Activated gamma-delta T cell (primary cell): ENCODE measurements around the gene DDX23.
A peak's percentile ranks its signal among the peaks of the same experiment; 100 is the strongest.
"Not testable (repeated sequence)": the region's sequence is repeated elsewhere in the genome, so short reads cannot be mapped to it uniquely, and the experiment has no call there.

Experiments
- DNase-seq: peaks from one replicate; lab custom pipeline; 2025; lab: John Stamatoyannopoulos, UW
- total RNA-seq, 2 donors: gene quantifications; one replicate each; lab custom pipeline; 2026; lab: John Stamatoyannopoulos, UW

The DDX23 gene
- total RNA-seq = 221 to 228 reads per million in 2 donors

DNA sequence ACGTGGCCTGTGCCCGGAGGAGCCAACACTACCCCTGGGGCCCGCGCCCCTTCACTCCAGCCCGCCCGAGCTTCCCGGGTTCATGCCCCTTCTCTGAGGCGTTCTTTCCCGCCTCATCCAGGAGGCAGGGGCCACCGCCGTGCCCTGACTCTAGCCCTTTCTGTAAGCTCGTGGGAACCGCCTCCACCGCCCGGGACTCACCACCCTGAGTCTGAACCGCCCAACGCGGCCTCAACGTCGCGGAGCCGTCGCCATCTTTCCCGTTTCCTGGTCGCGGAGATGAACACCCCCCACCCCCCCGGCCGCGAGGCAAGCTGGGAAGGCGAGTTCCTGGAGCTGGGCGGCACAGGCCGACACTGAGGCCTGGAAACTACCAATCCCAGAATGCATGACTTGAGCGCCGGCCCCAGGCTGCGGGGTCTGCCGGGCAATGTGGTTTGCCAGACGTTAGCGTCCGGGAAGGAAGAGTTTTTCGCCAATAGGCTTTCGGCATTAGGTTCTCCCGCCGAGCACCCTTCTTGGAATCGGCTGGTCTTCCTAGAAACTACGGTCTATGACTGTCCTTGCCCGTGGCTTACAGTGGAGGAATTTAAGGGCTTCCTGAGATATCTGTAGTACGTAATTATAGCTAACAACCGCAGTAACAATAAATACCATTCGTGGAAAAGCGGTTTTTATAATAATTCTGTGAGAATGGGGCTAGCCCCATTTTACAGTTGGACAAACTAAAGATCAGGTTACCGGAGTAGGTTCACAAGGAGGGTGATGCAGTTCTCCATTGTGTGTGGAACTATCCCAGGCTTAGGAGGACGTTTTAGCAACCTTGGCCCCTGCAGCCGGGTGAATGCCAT, at the start of gene DDX23:
TSS of gene DDX23 (minus strand) at position 281 of the 851 bp plus-strand sequence. CDS start 6,381 bp downstream, outside the sequence.
- peak; percentile 91 for DNase-seq

GRCh38 chr12:48901278-48901677, 49.3 kb upstream of the DDX23 start:
- no peak for DNase-seq

GRCh38 chr12:48899651-48900050, 47.7 kb upstream of the DDX23 start:
- DNase-seq = no peak

GRCh38 chr12:48894271-48894670, 42.3 kb upstream of the DDX23 start:
- DNase-seq = no peak

DNA sequence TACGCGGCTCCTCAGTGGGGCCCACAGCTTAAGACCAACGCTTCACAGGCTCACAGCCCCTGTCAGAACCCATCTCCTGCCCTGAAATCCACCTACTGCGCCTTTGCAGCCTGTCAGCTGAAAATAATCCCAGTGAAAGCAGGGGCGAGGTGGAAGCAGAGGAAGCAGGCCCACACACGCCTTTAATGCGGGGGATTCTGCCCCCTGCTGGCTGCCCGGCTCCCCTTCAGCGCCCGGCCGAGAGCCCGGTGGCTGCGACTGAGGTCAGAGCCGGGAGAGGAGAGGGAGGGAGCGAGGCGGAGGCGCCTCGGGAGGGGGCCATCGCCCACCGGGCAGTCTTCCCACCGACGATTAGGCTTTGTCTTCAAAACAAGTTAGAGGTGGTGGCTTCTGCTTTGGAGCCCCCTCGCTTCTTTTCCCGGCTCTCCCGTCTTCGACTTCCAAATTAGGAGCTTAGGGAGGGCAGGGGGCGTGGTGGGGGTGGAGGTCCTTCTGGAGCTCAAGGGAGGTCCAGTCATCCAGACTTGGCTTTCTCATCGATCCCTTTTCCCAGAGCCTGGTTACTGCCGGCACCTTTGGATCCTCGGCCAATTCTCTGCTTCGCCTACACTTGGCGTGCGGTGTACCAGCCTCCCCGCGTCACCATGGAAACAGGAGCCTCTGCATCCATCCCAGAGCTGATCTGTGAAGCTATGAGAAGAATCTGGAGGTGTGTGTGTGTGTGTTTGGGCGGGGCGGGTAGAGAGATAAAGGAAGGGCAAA, 38.9 kb upstream of the DDX23 start:
- DNase-seq = peak; percentile 43

DNA sequence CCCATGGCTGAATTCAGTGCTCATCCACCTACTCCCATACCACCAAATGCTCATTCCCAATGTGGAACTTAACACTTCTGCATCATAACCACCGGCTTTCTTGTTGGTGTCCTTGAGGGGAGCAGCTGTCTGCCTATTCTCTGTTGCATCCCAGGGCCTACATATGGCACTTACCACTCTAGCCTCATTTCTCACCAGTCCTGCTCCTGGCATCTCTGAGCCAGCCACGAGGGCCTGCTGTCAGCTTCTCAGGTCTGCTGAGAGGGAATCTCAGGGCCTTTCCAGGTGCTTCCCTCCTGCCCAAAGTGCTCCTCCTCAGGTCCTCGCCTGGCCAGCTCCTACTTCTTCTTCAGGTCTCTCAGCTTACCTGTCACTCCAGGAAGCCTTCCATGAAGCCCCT, 37.7 kb upstream of the DDX23 start:
- DNase-seq = no peak

- DNase-seq = no peak
Measured at GRCh38 chr12:48883305-48884161, 31.6 kb upstream of the DDX23 start.

DNA sequence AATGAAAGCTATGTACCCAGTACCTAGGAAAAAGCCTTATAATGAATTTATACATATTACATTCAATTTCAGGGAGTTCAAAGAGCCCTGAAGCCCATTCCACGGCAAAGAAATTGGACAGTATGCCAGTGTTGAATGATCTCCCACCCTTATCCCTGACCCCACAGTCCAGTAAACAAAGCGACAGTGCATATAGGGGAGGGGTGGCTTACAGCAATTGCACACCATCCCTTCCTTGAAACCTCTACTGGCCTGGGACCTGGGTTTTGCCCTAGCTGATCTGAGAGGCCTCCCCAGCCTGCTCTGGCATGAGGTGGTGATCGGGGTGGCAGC, 31.0 kb upstream of the DDX23 start:
- no peak for DNase-seq

GRCh38 chr12:48882315-48882687, 30.3 kb upstream of the DDX23 start:
- no peak for DNase-seq

- no peak for DNase-seq
Measured at GRCh38 chr12:48881686-48882314, 29.8 kb upstream of the DDX23 start.

GRCh38 chr12:48880647-48881046, 28.7 kb upstream of the DDX23 start:
- DNase-seq = no peak

DNA sequence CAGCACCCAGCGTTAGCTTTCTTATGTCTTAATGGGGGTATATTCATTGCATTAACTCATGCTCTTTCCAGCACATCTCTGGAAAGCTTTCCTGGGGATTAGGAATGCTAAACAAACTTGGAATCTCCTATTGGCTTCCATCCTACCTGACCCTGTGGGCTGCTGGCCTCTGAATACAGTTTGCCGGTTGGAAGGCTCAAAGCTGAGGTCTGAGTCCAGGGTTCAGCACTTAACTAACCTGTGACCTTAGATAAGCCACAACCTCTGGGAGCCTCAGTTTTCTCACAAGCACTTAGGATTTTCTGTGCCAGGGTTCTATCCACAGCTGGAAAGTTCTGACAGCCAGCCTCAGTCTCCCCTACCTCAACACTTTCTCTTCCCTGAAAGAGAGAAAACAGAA, 26.6 kb upstream of the DDX23 start:
- DNase-seq = no peak

DNA sequence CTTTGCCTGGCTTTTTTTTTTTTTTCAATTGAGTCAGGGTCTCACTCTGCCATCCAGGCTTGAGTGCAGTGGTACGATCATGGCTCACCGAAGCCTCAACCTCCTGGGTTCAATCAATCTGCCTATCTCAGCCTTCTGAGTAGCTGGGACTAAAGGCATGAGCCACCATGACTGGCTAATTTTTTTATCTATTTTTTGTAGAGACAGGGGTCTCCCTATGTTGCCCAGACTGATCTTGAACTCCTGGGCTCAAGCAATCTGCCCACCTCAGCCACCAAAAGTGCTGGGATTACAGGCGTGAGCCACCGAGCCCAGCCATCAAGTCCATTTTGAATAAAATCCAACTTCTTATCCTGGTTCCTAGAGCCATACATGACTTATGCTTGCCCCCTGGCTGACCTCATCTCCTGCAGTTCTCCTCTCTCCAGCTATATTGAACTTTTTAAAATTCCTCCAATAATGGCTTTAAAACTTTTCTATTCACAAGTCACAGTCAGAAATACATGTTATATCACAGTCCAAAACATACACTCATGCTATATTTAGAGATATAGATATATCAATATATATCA, 24.1 kb upstream of the DDX23 start:
- DNase-seq = no peak

GRCh38 chr12:48873534-48873933, 21.6 kb upstream of the DDX23 start:
- DNase-seq = not testable (repeated sequence)

- DNase-seq = no peak
Measured at GRCh38 chr12:48873096-48873495, 21.1 kb upstream of the DDX23 start.

DNA sequence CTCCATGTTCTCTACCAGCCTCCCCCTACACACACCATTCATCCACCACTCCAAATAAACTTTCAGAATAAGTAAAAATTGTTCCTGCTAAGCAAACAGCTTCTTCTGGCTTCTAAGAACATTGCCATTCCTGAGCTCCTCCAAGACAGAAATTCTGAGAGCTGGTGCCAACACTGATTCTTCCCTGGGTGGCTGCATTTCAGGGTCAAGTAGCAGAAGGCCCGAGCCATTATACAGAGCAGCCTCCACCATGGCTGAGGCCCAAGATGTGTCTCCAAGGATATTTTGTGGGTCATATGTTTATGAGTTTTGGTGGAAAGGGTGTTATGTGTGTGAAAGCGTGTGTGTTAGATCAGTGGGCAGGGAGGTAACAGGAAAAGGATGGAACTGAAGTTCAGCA, 17.2 kb upstream of the DDX23 start:
- DNase-seq = no peak

DNA sequence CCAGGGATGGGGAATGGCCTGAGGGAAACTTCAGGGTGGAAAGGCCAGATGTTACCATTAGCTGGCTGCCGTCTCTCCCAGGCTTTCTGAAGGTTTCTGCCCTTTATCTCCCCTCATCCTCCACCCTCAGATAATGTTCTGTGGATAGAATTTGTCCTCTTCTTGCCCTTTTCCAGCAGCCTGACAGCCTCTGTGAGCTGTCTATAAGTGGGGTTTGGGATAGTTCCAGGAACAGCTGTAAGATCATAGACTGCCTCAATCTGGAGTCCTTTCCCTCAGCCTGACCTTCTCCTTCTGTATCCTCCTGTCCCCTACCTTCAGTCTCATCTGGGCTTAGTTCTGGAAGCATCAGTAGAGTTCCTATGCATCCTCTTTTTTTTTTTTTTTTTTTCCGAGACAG, 16.5 kb upstream of the DDX23 start:
- DNase-seq = no peak

- no peak for DNase-seq
Measured at GRCh38 chr12:48866052-48866711, 14.2 kb upstream of the DDX23 start.

GRCh38 chr12:48865281-48866051, 13.5 kb upstream of the DDX23 start, which contains the start of gene RND1:
Gene RND1, minus strand, starts transcription at chr12:48865870. Its CDS starts 103 bp downstream, at chr12:48865767.
- peak; percentile 19 for DNase-seq

- DNase-seq = no peak
Measured at GRCh38 chr12:48863291-48863690, 11.3 kb upstream of the DDX23 start.
